Ascending aorta (tissue), 2 donors: ENCODE data around the gene STX18. TPM values are rescaled to one million over a fixed set of nuclear protein-coding genes. Genes with fewer than 3 reads are reported as not detected.
A peak's percentile ranks its signal among the peaks of the same experiment; 100 is the strongest.

Source experiments
- DNase-seq, 2 donors: peaks; one replicate each; pipeline ENCODE4 v3.0.0-alpha.2; 2019; ENCODE audit warnings: low spot score in 2 of 2
- H3K27ac ChIP-seq, 2 donors: fragments of 200-600 bp; sonication (generic); one replicate each; pipeline ENCODE4 v1.5.1; 2016 to 2017; ENCODE audit warnings: mild to moderate bottlenecking in 1 of 2
- H3K27me3 ChIP-seq: fragments of 200-600 bp; sonication (generic); one replicate; pipeline ENCODE4 v1.5.1; 2017
- H3K36me3 ChIP-seq, 2 donors: fragments of 200-600 bp; sonication (generic); one replicate each; pipeline ENCODE4 v1.5.1; 2016
- H3K4me1 ChIP-seq, 2 donors: fragments of 200-600 bp; sonication (generic); one replicate each; pipeline ENCODE4 v1.5.1; 2016 to 2017; ENCODE audit warnings: mild to moderate bottlenecking in 1 of 2
- H3K4me3 ChIP-seq, 2 donors: fragments of 200-600 bp; sonication (generic); one replicate each; pipeline ENCODE4 v1.5.1; 2016 to 2017; ENCODE audit warnings: mild to moderate bottlenecking in 1 of 2
- H3K9me3 ChIP-seq, 2 donors: fragments of 200-600 bp; sonication (generic); one replicate each; pipeline ENCODE4 v1.5.1; 2016
- intact Hi-C: fragments of 100-400 bp; cut with DNase I; formaldehyde crosslinking; loops from one replicate; pipeline ENCODE4 v1.15.1; 2023
- total RNA-seq: library from RNA; depleted of rRNA; stranded (reverse); fragments of >200 nt; gene quantifications from one replicate; pipeline ENCODE4 v1.1.0, GENCODE V29; 2016
- TF ChIP-seq, protein P1 (sequence below), 3 experiments: fragments of 200-600 bp in 2 of 3; fragments of 450-650 bp in 1 of 3; sonication (generic) in 2 of 3; IDR thresholded peaks; one replicate each; pipeline ENCODE4 v1.5.1; 2016 to 2019; ENCODE audit warnings: antibody characterized with exemption in 3 of 3, mild to moderate bottlenecking in 1 of 3, moderate library complexity in 1 of 3

STX18 gene
- total RNA-seq, result 28.2 TPM

DNA sequence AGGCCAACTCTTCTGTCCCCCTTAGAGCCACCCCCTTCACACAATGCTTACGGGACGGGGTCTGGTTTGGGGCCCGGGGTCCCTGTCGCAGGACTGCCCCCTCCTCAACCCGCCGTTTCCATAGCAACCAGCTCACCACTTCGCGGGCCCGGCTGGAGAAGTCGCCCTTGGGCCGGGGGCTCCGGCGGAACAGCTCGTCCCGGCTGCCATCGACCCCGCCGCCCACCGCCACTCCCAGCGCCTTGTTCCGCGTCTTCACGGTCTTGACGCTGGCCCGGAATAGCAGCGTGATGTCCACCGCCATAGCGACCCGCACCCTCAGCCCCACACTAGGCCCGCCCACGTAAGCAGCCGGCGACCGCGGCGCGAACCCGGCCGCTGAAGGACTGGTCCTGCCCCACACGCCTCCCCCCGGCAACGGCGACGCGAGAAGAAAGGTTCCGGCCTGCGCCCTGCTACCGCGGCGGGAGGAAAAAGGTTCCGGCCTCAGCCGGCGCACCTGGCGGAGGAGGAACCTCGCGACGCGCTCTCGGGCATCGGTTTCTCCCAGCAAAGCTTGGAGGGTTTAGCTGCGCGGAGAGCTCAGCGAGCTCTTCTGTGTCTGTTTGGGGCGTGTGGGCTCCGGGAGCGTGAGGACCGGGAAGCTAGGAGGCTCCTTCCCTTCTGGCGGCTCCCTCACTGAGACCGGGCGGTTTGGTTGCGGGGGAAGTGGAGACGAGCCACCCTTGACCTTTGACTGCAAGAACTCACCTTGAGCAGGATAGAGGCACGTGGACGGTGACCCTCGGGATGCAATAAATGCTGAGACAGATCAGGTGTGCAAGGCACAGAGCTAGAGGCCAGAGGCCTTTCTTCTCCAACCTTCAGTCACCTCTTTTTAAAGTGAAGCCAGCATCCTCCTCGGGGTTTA is at the start of gene STX18:
Gene STX18 (minus strand): TSS at position 388 of the 910 bp plus-strand sequence. CDS start 84 bp downstream, at position 304.
- H3K9me3 ChIP-seq, result no peaks in the 10 kb centered on the region
- peak within 1 kb of the TSS; percentile 75 to 90 for H3K4me3 ChIP-seq
- TF ChIP-seq, protein P1, sequence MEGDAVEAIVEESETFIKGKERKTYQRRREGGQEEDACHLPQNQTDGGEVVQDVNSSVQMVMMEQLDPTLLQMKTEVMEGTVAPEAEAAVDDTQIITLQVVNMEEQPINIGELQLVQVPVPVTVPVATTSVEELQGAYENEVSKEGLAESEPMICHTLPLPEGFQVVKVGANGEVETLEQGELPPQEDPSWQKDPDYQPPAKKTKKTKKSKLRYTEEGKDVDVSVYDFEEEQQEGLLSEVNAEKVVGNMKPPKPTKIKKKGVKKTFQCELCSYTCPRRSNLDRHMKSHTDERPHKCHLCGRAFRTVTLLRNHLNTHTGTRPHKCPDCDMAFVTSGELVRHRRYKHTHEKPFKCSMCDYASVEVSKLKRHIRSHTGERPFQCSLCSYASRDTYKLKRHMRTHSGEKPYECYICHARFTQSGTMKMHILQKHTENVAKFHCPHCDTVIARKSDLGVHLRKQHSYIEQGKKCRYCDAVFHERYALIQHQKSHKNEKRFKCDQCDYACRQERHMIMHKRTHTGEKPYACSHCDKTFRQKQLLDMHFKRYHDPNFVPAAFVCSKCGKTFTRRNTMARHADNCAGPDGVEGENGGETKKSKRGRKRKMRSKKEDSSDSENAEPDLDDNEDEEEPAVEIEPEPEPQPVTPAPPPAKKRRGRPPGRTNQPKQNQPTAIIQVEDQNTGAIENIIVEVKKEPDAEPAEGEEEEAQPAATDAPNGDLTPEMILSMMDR (IDR thresholded peaks at IDR 0.05), result no peak
- no peaks in the 10 kb centered on the region for H3K36me3 ChIP-seq
- no peaks in the 10 kb centered on the region for H3K27me3 ChIP-seq
- peaks cover 3 to 22% of the 10 kb centered on the region in 2 donors for H3K4me1 ChIP-seq
- intact Hi-C loops, result loop anchor here (1.0 to 10.0 kb wide), 2 partner anchors 294 to 313 kb away; partner anchors contain the start of genes MSX1 and TMEM128
- peak; percentile 23 to 88 for DNase-seq
- peak within 1 kb of the TSS; percentile 74 to 80 for H3K27ac ChIP-seq

DNA sequence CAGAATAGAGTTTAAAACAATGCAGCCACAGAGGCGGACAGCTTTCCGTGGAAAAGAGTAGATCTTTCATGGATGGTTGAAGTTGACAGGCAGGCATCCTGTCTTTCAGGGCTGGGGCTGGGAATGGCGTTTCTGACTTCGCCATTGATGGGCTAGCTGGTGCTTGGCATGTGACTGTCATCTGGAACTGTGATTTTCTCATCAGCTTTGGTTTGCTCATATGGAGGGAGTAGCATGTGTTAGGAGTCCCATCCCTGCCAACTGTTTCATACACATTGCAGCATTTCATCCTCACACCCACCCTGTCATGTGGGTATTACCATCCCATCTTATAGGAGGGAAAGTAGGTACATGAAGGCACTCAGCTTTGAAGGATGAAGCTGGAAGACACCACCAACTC is 49.2 kb upstream of the STX18 start:
- H3K4me3 ChIP-seq, result no peak overlapping the region
- TF ChIP-seq, protein P1 (IDR thresholded peaks at IDR 0.05), result no peak
- intact Hi-C loops, result no loop called here
- no peak for DNase-seq
- H3K36me3 ChIP-seq, result no peaks in the 10 kb centered on the region
- peaks cover 0 to 7% of the 10 kb centered on the region in 2 donors for H3K9me3 ChIP-seq
- no peaks in the 10 kb centered on the region for H3K27me3 ChIP-seq
- no peak overlapping the region for H3K27ac ChIP-seq
- no peaks in the 10 kb centered on the region for H3K4me1 ChIP-seq

DNA sequence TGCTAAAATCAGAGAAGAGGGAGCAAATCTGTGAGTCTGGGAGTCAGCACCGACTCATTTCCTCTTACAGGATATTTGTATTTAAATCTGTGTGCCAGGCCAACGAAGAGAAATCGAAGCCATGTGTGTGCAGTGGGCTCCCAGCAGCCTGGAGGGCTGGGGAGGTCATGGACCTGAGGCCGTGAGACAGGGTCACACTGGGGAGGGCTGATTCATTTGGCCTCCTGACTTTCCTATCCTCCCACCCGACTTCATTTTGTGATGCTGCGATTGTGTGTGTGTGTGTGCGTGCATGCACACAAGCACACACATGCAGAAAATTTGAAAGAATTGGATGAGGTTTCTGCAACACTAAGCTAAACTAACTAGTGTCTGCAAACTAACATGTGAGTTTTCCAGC is 48.7 kb upstream of the STX18 start:
- no peak overlapping the region for H3K4me3 ChIP-seq
- TF ChIP-seq, protein P1 (IDR thresholded peaks at IDR 0.05), result no peak
- no peaks in the 10 kb centered on the region for H3K27me3 ChIP-seq
- intact Hi-C loops, result no loop called here
- peaks cover 0 to 7% of the 10 kb centered on the region in 2 donors for H3K9me3 ChIP-seq
- H3K4me1 ChIP-seq, result no peaks in the 10 kb centered on the region
- H3K27ac ChIP-seq, result no peak overlapping the region
- no peak for DNase-seq
- H3K36me3 ChIP-seq, result no peaks in the 10 kb centered on the region

DNA sequence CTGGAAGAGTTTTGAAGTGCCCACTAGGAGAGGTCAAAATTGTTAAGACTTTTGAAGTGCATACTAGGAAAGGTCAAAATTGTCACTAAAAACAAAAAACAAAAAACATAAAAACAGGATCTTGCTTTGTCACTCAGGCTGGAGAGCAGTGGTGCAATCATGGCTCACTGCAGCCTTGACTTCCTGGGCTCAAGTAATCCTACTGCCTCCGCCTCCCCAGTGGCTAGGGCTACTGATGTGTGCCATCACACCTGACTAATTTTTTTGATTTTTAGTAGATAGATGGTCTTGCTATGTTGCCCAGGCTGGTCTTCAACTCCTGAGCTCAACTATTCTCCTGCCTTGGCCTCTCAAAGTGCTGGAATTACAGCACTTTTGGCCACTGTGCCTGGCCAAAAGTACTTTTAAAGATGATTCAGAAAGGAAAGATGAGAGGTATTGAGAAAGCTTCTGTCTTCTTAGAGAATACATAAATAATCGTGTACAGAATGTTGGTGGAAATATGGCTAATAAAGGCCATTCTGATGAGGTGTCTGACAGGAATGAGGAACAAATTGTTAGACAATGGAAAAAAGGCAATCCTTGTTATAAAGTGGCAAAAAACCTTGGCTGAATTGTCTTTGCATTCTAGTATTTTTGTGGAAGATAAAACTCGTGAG is 43.3 kb upstream of the STX18 start:
- H3K27me3 ChIP-seq, result no peaks in the 10 kb centered on the region
- intact Hi-C loops, result no loop called here
- H3K27ac ChIP-seq, result no peak overlapping the region
- no peaks in the 10 kb centered on the region for H3K4me1 ChIP-seq
- DNase-seq, result no peak
- no peaks in the 10 kb centered on the region for H3K36me3 ChIP-seq
- H3K9me3 ChIP-seq, result no peaks in the 10 kb centered on the region
- TF ChIP-seq, protein P1 (IDR thresholded peaks at IDR 0.05), result no peak
- no peak overlapping the region for H3K4me3 ChIP-seq

DNA sequence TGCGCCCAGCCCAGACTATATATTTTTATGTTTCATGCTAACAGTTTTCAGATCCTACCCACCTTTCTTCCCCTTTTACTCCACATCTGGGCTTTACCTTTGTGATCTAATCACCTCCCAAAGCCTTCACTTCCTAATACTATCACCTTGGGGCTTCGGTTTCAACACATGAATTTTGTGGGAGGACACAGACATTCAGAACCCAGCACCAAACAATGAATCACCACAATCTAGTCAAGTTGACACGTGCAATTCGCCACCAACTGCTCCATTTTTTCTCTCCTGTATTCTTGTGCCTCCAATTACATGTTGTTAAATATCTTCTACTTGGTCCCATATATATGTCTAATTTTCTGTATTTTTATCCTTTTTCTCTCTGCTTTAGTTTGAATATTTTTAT is 41.8 kb upstream of the STX18 start:
- Histone ChIP-seq H3K27me3 (no peaks in the 10 kb centered on the region), H3K4me3 (no peak overlapping the region), H3K36me3 (no peaks in the 10 kb centered on the region), H3K27ac (no peak overlapping the region), H3K9me3 (no peaks in the 10 kb centered on the region), H3K4me1 (no peaks in the 10 kb centered on the region)
- intact Hi-C loops, result no loop called here
- no peak for DNase-seq
- TF ChIP-seq, protein P1 (IDR thresholded peaks at IDR 0.05), result no peak
